ENCODE data around the gene ATP2B2.

ATP2B2 gene

DNA sequence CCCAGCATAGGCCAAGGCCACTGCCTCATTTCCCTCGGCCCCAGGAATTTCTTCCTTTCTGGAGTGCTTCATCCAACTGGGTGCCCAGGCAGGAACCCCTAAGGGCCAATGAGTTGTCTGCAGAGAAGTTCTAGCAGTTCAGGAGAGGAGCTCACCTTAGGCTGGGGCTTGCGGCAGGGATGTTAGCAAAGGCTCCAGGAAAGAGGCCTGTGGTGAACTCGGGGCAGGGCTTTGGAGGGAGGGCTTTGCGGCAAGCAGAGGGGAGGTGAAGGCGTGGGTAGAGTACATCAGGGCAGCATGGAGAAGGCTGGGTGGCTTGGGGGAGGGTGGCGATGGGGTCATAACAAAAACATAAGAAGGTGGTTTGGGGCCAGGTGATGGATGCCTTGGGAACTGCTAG is 213.7 kb downstream of the ATP2B2 start:
- no peak overlapping the region for H2BK120ac ChIP-seq (ENCODE audit: low read depth, low read length)
- no peak overlapping the region for H3K9ac ChIP-seq (ENCODE audit: low read length)
- no peak overlapping the region for H4K8ac ChIP-seq (ENCODE audit: low read length)
- H2BK15ac ChIP-seq (ENCODE audit: low read depth, poor library complexity, severe bottlenecking) = no peak overlapping the region
- no peak overlapping the region for H3K4ac ChIP-seq (ENCODE audit: low read depth in 1 of 2, low read length in 2 of 2)
- H3K14ac ChIP-seq (ENCODE audit: low read length in 2 of 2) = no peak overlapping the region
- H2AK5ac ChIP-seq (ENCODE audit: low read length, severe bottlenecking) = no peak overlapping the region
- H2BK12ac ChIP-seq (ENCODE audit: low read length in 2 of 2) = no peak overlapping the region
- peaks cover 65 to 71% of the 10 kb centered on the region in 2 experiments for H3K36me3 ChIP-seq (ENCODE audit: control insufficient read depth in 1 of 2, insufficient read depth in 2 of 2, low read depth in 1 of 2, low read length in 2 of 2)
- H3K4me1 ChIP-seq (ENCODE audit: control insufficient read depth, insufficient read depth, low read depth, low read length) = peaks cover 8% of the 10 kb centered on the region
- no peaks in the 10 kb centered on the region for H3K9me3 ChIP-seq (ENCODE audit: control insufficient read depth, low read length)
- H3K18ac ChIP-seq (ENCODE audit: low read depth in 1 of 2, low read length in 2 of 2) = no peak overlapping the region
- no peak overlapping the region for H3K27ac ChIP-seq (ENCODE audit: low read length, poor library complexity, severe bottlenecking)
- no peak overlapping the region for H4K91ac ChIP-seq (ENCODE audit: low read length)
- peaks cover 24% of the 10 kb centered on the region for H3K79me1 ChIP-seq (replicated peaks; ENCODE audit: low read length, poor library complexity, severe bottlenecking)
- no peak overlapping the region for H3K4me2 ChIP-seq (ENCODE audit: low read length, poor library complexity, severe bottlenecking)
- DNase-seq = no peak
- H3K4me3 ChIP-seq (ENCODE audit: insufficient read depth in 1 of 2, low read depth in 1 of 2, low read length in 2 of 2) = no peak overlapping the region
- WGBS = over 99% methylated on average over 6 of the region's 6 CpGs
- H3K27me3 ChIP-seq (ENCODE audit: control insufficient read depth in 1 of 2, insufficient read depth in 1 of 2, low read length in 2 of 2) = no peaks in the 10 kb centered on the region
- no peak overlapping the region for H2AFZ ChIP-seq (ENCODE audit: low read depth, low read length)
- no peak overlapping the region for H2BK5ac ChIP-seq (ENCODE audit: low read depth, low read length, poor library complexity, severe bottlenecking)
- H3K23ac ChIP-seq (ENCODE audit: low read length in 2 of 2) = no peak overlapping the region

DNA sequence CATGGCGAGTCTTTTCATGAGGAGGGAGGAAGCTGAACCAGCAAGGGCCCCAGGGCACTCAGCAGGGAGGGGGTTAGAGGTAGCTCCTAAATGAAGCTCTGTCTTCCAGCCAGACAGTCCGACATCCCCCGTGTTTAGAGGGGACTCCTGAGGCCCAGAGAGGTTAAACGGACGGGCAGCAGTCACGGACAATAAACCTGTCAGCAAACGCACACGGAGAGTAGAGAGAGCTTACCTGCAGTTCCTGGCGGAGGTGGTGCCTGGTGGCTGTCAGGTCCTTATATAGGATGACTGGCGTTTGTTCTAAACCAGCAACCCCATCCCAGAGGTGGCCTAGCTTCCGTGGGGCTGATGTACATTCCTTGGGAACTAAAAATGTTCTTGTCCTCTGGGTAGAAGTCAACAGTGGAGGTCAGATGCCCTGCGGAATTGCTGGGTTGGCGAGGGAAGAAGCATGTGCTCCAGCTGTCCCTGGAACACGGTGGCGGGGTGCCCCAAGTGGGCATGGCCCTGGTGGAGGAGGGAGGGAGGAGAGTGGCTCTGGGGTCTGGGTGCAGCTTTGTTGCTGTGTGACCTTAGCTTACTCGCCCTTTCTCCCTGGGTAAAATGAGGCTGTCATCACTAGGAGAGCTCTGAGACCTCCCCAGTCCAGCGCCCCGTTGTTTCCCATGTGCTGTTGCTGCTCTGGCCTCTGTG is 214.8 kb downstream of the ATP2B2 start:
- Histone ChIP-seq H2BK15ac (ENCODE audit: low read depth, poor library complexity, severe bottlenecking) (no peak overlapping the region), H2AFZ (ENCODE audit: low read depth, low read length) (no peak overlapping the region), H3K27me3 (ENCODE audit: control insufficient read depth in 1 of 2, insufficient read depth in 1 of 2, low read length in 2 of 2) (no peaks in the 10 kb centered on the region), H3K14ac (ENCODE audit: low read length in 2 of 2) (no peak overlapping the region), H3K36me3 (ENCODE audit: control insufficient read depth in 1 of 2, insufficient read depth in 2 of 2, low read depth in 1 of 2, low read length in 2 of 2) (peaks cover 62 to 73% of the 10 kb centered on the region in 2 experiments), H2AK5ac (ENCODE audit: low read length, severe bottlenecking) (no peak overlapping the region), H3K9ac (ENCODE audit: low read length) (no peak overlapping the region), H2BK12ac (ENCODE audit: low read length in 2 of 2) (no peak overlapping the region), H3K4ac (ENCODE audit: low read depth in 1 of 2, low read length in 2 of 2) (no peak overlapping the region), H4K8ac (ENCODE audit: low read length) (no peak overlapping the region), H3K4me2 (ENCODE audit: low read length, poor library complexity, severe bottlenecking) (no peak overlapping the region), H3K27ac (ENCODE audit: low read length, poor library complexity, severe bottlenecking) (no peak overlapping the region), H2BK120ac (ENCODE audit: low read depth, low read length) (no peak overlapping the region), H2BK5ac (ENCODE audit: low read depth, low read length, poor library complexity, severe bottlenecking) (no peak overlapping the region), H3K79me1 (replicated peaks; ENCODE audit: low read length, poor library complexity, severe bottlenecking) (peaks cover 21% of the 10 kb centered on the region), H3K4me3 (ENCODE audit: insufficient read depth in 1 of 2, low read depth in 1 of 2, low read length in 2 of 2) (no peak overlapping the region), H3K23ac (ENCODE audit: low read length in 2 of 2) (no peak overlapping the region), H3K18ac (ENCODE audit: low read depth in 1 of 2, low read length in 2 of 2) (no peak overlapping the region), H3K9me3 (ENCODE audit: control insufficient read depth, low read length) (no peaks in the 10 kb centered on the region), H4K91ac (ENCODE audit: low read length) (no peak overlapping the region), H3K4me1 (ENCODE audit: control insufficient read depth, insufficient read depth, low read depth, low read length) (peaks cover 15% of the 10 kb centered on the region)
- no peak for DNase-seq
- 90% methylated on average over 18 of the region's 18 CpGs for WGBS

DNA sequence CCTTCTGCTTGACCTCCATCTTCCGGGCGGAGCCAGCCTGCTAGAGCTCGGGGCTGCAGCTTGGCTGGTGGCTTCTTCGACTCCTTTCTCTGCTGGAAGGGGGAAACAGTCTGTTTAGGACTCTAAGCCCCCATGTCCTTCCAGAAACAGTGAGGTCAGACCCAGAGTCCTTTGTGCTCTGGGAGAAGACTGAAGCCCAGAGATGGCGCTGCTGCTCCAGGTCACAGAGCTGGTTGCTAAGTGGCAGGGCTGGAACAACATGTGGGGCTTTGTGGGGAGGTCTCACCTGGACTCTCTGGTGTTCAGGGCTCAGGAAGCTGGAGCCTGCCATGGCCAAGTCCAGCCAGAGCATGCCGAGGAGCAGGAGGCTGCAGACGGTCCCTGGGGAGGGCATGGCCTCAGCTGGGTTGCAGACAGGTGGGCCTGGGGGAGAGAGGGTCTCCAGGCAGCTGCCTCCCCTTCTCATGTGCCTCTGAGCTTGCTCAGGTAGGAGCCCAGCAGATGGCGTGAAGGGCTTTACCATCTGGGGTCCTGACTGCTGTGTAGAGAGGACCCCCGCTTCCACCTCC is 215.5 kb downstream of the ATP2B2 start:
- no peak for DNase-seq
- H3K23ac ChIP-seq (ENCODE audit: low read length in 2 of 2) = no peak overlapping the region
- no peak overlapping the region for H2BK120ac ChIP-seq (ENCODE audit: low read depth, low read length)
- H3K9ac ChIP-seq (ENCODE audit: low read length) = no peak overlapping the region
- no peak overlapping the region for H3K4me3 ChIP-seq (ENCODE audit: insufficient read depth in 1 of 2, low read depth in 1 of 2, low read length in 2 of 2)
- WGBS = 93% methylated on average over 9 of the region's 9 CpGs
- no peak overlapping the region for H3K4ac ChIP-seq (ENCODE audit: low read depth in 1 of 2, low read length in 2 of 2)
- H3K18ac ChIP-seq (ENCODE audit: low read depth in 1 of 2, low read length in 2 of 2) = no peak overlapping the region
- H3K27ac ChIP-seq (ENCODE audit: low read length, poor library complexity, severe bottlenecking) = no peak overlapping the region
- no peak overlapping the region for H4K91ac ChIP-seq (ENCODE audit: low read length)
- H4K8ac ChIP-seq (ENCODE audit: low read length) = no peak overlapping the region
- no peak overlapping the region for H2BK15ac ChIP-seq (ENCODE audit: low read depth, poor library complexity, severe bottlenecking)
- peaks cover 21% of the 10 kb centered on the region for H3K79me1 ChIP-seq (replicated peaks; ENCODE audit: low read length, poor library complexity, severe bottlenecking)
- peaks cover 17% of the 10 kb centered on the region for H3K4me1 ChIP-seq (ENCODE audit: control insufficient read depth, insufficient read depth, low read depth, low read length)
- no peaks in the 10 kb centered on the region for H3K27me3 ChIP-seq (ENCODE audit: control insufficient read depth in 1 of 2, insufficient read depth in 1 of 2, low read length in 2 of 2)
- H2BK5ac ChIP-seq (ENCODE audit: low read depth, low read length, poor library complexity, severe bottlenecking) = no peak overlapping the region
- H3K9me3 ChIP-seq (ENCODE audit: control insufficient read depth, low read length) = no peaks in the 10 kb centered on the region
- no peak overlapping the region for H2AK5ac ChIP-seq (ENCODE audit: low read length, severe bottlenecking)
- no peak overlapping the region for H3K14ac ChIP-seq (ENCODE audit: low read length in 2 of 2)
- H3K4me2 ChIP-seq (ENCODE audit: low read length, poor library complexity, severe bottlenecking) = no peak overlapping the region
- no peak overlapping the region for H2BK12ac ChIP-seq (ENCODE audit: low read length in 2 of 2)
- peaks cover 62 to 74% of the 10 kb centered on the region in 2 experiments for H3K36me3 ChIP-seq (ENCODE audit: control insufficient read depth in 1 of 2, insufficient read depth in 2 of 2, low read depth in 1 of 2, low read length in 2 of 2)
- H2AFZ ChIP-seq (ENCODE audit: low read depth, low read length) = no peak overlapping the region

DNA sequence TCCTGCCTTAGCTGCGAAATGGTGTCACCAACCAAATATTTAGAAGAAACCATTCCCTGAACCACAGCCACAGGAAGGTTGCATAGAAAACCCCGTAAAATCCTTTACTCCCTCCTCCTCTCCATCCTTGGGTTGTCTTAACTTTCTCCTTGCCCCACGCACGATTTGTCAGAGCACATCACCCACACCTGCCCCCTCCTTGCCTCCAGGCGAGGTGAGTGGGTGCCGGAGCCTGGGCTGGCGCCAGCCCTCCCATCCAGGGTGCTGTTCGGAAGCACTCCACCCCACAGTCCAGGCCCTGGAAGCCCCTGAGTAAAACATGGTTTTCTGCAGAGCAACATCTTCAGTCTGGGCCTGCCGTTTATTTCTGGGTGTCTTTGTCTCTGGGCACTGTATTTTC is 216.3 kb downstream of the ATP2B2 start:
- WGBS = 98% methylated on average over 9 of the region's 9 CpGs
- no peak overlapping the region for H3K27ac ChIP-seq (ENCODE audit: low read length, poor library complexity, severe bottlenecking)
- no peak overlapping the region for H2BK12ac ChIP-seq (ENCODE audit: low read length in 2 of 2)
- H3K9ac ChIP-seq (ENCODE audit: low read length) = no peak overlapping the region
- H3K4ac ChIP-seq (ENCODE audit: low read depth in 1 of 2, low read length in 2 of 2) = no peak overlapping the region
- H2AK5ac ChIP-seq (ENCODE audit: low read length, severe bottlenecking) = no peak overlapping the region
- peaks cover 22% of the 10 kb centered on the region for H3K4me1 ChIP-seq (ENCODE audit: control insufficient read depth, insufficient read depth, low read depth, low read length)
- H3K23ac ChIP-seq (ENCODE audit: low read length in 2 of 2) = no peak overlapping the region
- peaks cover 69 to 71% of the 10 kb centered on the region in 2 experiments for H3K36me3 ChIP-seq (ENCODE audit: control insufficient read depth in 1 of 2, insufficient read depth in 2 of 2, low read depth in 1 of 2, low read length in 2 of 2)
- H4K91ac ChIP-seq (ENCODE audit: low read length) = no peak overlapping the region
- no peak overlapping the region for H3K14ac ChIP-seq (ENCODE audit: low read length in 2 of 2)
- no peak for DNase-seq
- H3K79me1 ChIP-seq (replicated peaks; ENCODE audit: low read length, poor library complexity, severe bottlenecking) = peaks cover 27% of the 10 kb centered on the region
- H4K8ac ChIP-seq (ENCODE audit: low read length) = no peak overlapping the region
- no peaks in the 10 kb centered on the region for H3K9me3 ChIP-seq (ENCODE audit: control insufficient read depth, low read length)
- H2BK120ac ChIP-seq (ENCODE audit: low read depth, low read length) = no peak overlapping the region
- H2AFZ ChIP-seq (ENCODE audit: low read depth, low read length) = no peak overlapping the region
- no peaks in the 10 kb centered on the region for H3K27me3 ChIP-seq (ENCODE audit: control insufficient read depth in 1 of 2, insufficient read depth in 1 of 2, low read length in 2 of 2)
- H3K4me2 ChIP-seq (ENCODE audit: low read length, poor library complexity, severe bottlenecking) = no peak overlapping the region
- no peak overlapping the region for H3K18ac ChIP-seq (ENCODE audit: low read depth in 1 of 2, low read length in 2 of 2)
- H3K4me3 ChIP-seq (ENCODE audit: insufficient read depth in 1 of 2, low read depth in 1 of 2, low read length in 2 of 2) = no peak overlapping the region
- no peak overlapping the region for H2BK15ac ChIP-seq (ENCODE audit: low read depth, poor library complexity, severe bottlenecking)
- H2BK5ac ChIP-seq (ENCODE audit: low read depth, low read length, poor library complexity, severe bottlenecking) = no peak overlapping the region
